A673 (cell line): Measurements from ENCODE around the gene CYP8B1. TPM values are rescaled to one million over a fixed set of nuclear protein-coding genes. Genes with fewer than 3 reads are reported as not detected.

Experiments
- BruUV-seq: library from RNA; stranded (reverse); fragments of 400-500 nt; replicated peaks from 2 replicates; lab custom pipeline; 2021; lab: Mats Ljungman, UMichigan
- CTCF ChIA-PET: fragments of 300-600 bp; sonication (Branson Sonifier 250); formaldehyde crosslinking; loops from one replicate; lab custom pipeline; 2022; ENCODE audit warnings: antibody characterized with exemption; lab: Charles Lee
- POLR2A ChIA-PET: fragments of 300-600 bp; sonication (Branson Sonifier 250); formaldehyde crosslinking; loops from one replicate; lab custom pipeline; 2022; ENCODE audit warnings: antibody characterized with exemption; ENCODE audit not compliant: low non-redundant PET; lab: Charles Lee
- DNase-seq: peaks from one replicate; pipeline ENCODE4 v3.0.0-alpha.2; 2015; ENCODE audit warnings: low spot score
- H3K27ac ChIP-seq: fragments of 200-600 bp; sonication (generic); 2 replicates; pipeline ENCODE4 v1.5.1; 2016; ENCODE audit warnings: mixed run types, low read depth, mild to moderate bottlenecking, mixed read lengths, antibody characterized with exemption, low read length; ENCODE audit not compliant: poor library complexity, severe bottlenecking
- H3K27me3 ChIP-seq: fragments of 200-600 bp; sonication (generic); replicated peaks from 2 replicates; pipeline ENCODE4 v1.6.1; 2017; ENCODE audit warnings: mixed run types, low read depth, mild to moderate bottlenecking, mixed read lengths, antibody characterized with exemption, low read length; ENCODE audit not compliant: insufficient read depth, poor library complexity
- H3K36me3 ChIP-seq: fragments of 200-600 bp; sonication (generic); 2 replicates; pipeline ENCODE4 v1.6.1; 2016; ENCODE audit warnings: mixed run types, mild to moderate bottlenecking, mixed read lengths, antibody characterized with exemption, low read length; ENCODE audit not compliant: insufficient read depth, poor library complexity, severe bottlenecking
- H3K4me1 ChIP-seq: fragments of 200-600 bp; sonication (generic); 2 replicates; pipeline ENCODE4 v1.6.1; 2017; ENCODE audit warnings: mixed run types, mild to moderate bottlenecking, mixed read lengths, antibody characterized with exemption, low read length; ENCODE audit not compliant: insufficient read depth, poor library complexity, severe bottlenecking
- H3K4me3 ChIP-seq: fragments of 200-600 bp; sonication (generic); 2 replicates; pipeline ENCODE4 v1.5.1; 2016; ENCODE audit warnings: low read depth, mixed run types, mild to moderate bottlenecking, mixed read lengths, low read length; ENCODE audit not compliant: poor library complexity, severe bottlenecking
- H3K9me3 ChIP-seq: fragments of 200-600 bp; sonication (generic); 2 replicates; pipeline ENCODE4 v1.6.1; 2016; ENCODE audit warnings: mixed run types, low read depth, mild to moderate bottlenecking, mixed read lengths, antibody characterized with exemption, low read length; ENCODE audit not compliant: poor library complexity, severe bottlenecking
- CTCF ChIP-seq: fragments of 300-800, 200-600 bp; sonication (generic); conservative IDR thresholded peaks from 2 replicates; pipeline ENCODE4 v1.5.1; 2017; ENCODE audit warnings: low read depth, mild to moderate bottlenecking, antibody characterized with exemption, low read length, moderate library complexity, mixed read lengths
- EZH2 ChIP-seq: fragments of 200-600 bp; sonication (generic); IDR thresholded peaks from 2 replicates; pipeline ENCODE4 v1.6.1; 2017; ENCODE audit warnings: borderline replicate concordance, low read depth, mild to moderate bottlenecking, mixed read lengths, antibody characterized with exemption, low read length; ENCODE audit not compliant: poor library complexity, severe bottlenecking
- intact Hi-C: fragments of 100-400 bp; cut with micrococcal nuclease; formaldehyde crosslinking; loops from one replicate; pipeline ENCODE4 v1.10.0; 2022; ENCODE audit not compliant: unreplicated experiment
- total RNA-seq: library from RNA; stranded (reverse); gene quantifications from 2 replicates; pipeline ENCODE4 v1.2.3, GENCODE V29; 2021

CYP8B1 gene
- total RNA-seq, 1 experiment from 2014 or later: not detected

- no peak for DNase-seq
- Histone ChIP-seq H3K27ac (no peak overlapping the region), H3K4me1 (no peaks in the 10 kb centered on the region), H3K36me3 (no peaks in the 10 kb centered on the region), H3K4me3 (no peak overlapping the region), H3K27me3 (no peaks in the 10 kb centered on the region), H3K9me3 (no peaks in the 10 kb centered on the region)
- POLR2A ChIA-PET: no interaction called here
- no peak for TF ChIP-seq CTCF
- TF ChIP-seq EZH2: no peak
- CTCF ChIA-PET: no interaction called here
- intact Hi-C loops: no loop called here
- no TSS peak for BruUV-seq
These were observed 11.2 kb downstream of the CYP8B1 start for GRCh38 chr3:42864321-42864950.

- Histone ChIP-seq H3K27ac (no peak overlapping the region), H3K4me3 (no peak overlapping the region), H3K9me3 (no peaks in the 10 kb centered on the region), H3K27me3 (no peaks in the 10 kb centered on the region), H3K4me1 (no peaks in the 10 kb centered on the region), H3K36me3 (no peaks in the 10 kb centered on the region)
- no peak for DNase-seq
- CTCF ChIA-PET: no interaction called here
- no peak for TF ChIP-seq EZH2
- TF ChIP-seq CTCF: no peak
- POLR2A ChIA-PET: no interaction called here
- no TSS peak for BruUV-seq
- intact Hi-C loops: no loop called here
These were observed 19.1 kb downstream of the CYP8B1 start for GRCh38 chr3:42856544-42856943.

GRCh38 chr3:42855547-42856380 is 19.9 kb downstream of the CYP8B1 start:
- DNase-seq: no peak
- TF ChIP-seq EZH2 (no peak), CTCF (no peak)
- Histone ChIP-seq H3K27me3 (no peaks in the 10 kb centered on the region), H3K4me3 (no peak overlapping the region), H3K27ac (no peak overlapping the region), H3K9me3 (no peaks in the 10 kb centered on the region), H3K36me3 (no peaks in the 10 kb centered on the region), H3K4me1 (no peaks in the 10 kb centered on the region)
- ChIA-PET POLR2A (no interaction called here), CTCF (no interaction called here)
- no TSS peak for BruUV-seq
- intact Hi-C loops: no loop called here
